HFF-Myc (cell line): ENCODE results near the gene SYNE2.

Experiments used
- DNase-seq: peaks from one replicate; pipeline ENCODE4 v3.0.0-alpha.2; 2011; ENCODE audit warnings: low read depth; ENCODE audit errors: extremely low read depth
- H3K4me3 ChIP-seq: replicated peaks from 2 replicates; pipeline ENCODE4 v1.5.1; 2011; ENCODE audit warnings: low read depth, mild to moderate bottlenecking, control low read depth, low read length
- CTCF ChIP-seq: IDR thresholded peaks from 2 replicates; pipeline ENCODE4 v1.5.1; 2012; ENCODE audit warnings: mild to moderate bottlenecking, low read depth, low read length, control low read depth; ENCODE audit errors: missing control alignments

The SYNE2 gene

GRCh38 chr14:63877550-63877939, 24.7 kb downstream of the SYNE2 start:
- TF ChIP-seq CTCF, result no peak
- no peak overlapping the region for H3K4me3 ChIP-seq
- DNase-seq, result no peak

- DNase-seq, result no peak
- no peak for TF ChIP-seq CTCF
- H3K4me3 ChIP-seq, result no peak overlapping the region
These were observed 25.2 kb downstream of the SYNE2 start for GRCh38 chr14:63878052-63878451.

GRCh38 chr14:63878792-63879191, 26.0 kb downstream of the SYNE2 start:
- TF ChIP-seq CTCF, result no peak
- no peak overlapping the region for H3K4me3 ChIP-seq
- no peak for DNase-seq

- TF ChIP-seq CTCF, result no peak
- no peak for DNase-seq
- H3K4me3 ChIP-seq, result no peak overlapping the region
These were observed 29.1 kb downstream of the SYNE2 start for GRCh38 chr14:63881926-63882325.

- TF ChIP-seq CTCF, result no peak
- DNase-seq, result no peak
- no peak overlapping the region for H3K4me3 ChIP-seq
These were observed 35.1 kb downstream of the SYNE2 start for GRCh38 chr14:63887899-63888298.

GRCh38 chr14:63890553-63890952, 37.7 kb downstream of the SYNE2 start:
- DNase-seq, result no peak
- no peak for TF ChIP-seq CTCF
- no peak overlapping the region for H3K4me3 ChIP-seq
